HL-60/S4 (cell line): Measurements from ENCODE around the gene YBX2.

Source experiments
- in situ Hi-C: fragments of 300-500 bp; cut with MboI; formaldehyde crosslinking; loops from 2 replicates; pipeline ENCODE4 v1.14.3; 2022; ENCODE audit warnings: low sequenced_read_pairs

The YBX2 gene

GRCh38 chr17:7280519-7281073 lies 13.8 kb downstream of the YBX2 start:
- in situ Hi-C loops = no loop called here

DNA sequence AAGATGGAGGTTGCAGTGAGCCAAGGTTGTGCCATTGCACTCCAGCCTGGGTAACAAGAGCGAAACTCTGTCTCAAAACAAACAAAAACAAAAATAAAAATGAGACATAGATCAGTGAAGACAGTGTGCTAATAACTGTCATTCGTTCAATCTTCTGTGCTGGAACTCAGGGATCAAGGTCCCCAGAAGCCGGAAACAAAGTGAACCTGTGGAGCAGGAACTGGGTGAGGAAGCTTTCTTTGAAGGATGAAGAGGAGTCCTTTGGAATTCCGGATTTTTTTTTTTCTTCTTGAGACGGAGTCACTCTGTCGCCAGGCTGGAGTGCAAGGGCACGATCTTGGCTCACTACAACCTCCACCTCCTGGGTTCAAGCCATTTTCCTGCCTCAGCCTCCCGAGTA lies 15.0 kb downstream of the YBX2 start:
- in situ Hi-C loops = no loop called here

GRCh38 chr17:7266784-7267183 lies 27.7 kb downstream of the YBX2 start:
- in situ Hi-C loops = no loop called here

- in situ Hi-C loops = no loop called here
Observed at GRCh38 chr17:7263801-7264078, 30.7 kb downstream of the YBX2 start.

DNA sequence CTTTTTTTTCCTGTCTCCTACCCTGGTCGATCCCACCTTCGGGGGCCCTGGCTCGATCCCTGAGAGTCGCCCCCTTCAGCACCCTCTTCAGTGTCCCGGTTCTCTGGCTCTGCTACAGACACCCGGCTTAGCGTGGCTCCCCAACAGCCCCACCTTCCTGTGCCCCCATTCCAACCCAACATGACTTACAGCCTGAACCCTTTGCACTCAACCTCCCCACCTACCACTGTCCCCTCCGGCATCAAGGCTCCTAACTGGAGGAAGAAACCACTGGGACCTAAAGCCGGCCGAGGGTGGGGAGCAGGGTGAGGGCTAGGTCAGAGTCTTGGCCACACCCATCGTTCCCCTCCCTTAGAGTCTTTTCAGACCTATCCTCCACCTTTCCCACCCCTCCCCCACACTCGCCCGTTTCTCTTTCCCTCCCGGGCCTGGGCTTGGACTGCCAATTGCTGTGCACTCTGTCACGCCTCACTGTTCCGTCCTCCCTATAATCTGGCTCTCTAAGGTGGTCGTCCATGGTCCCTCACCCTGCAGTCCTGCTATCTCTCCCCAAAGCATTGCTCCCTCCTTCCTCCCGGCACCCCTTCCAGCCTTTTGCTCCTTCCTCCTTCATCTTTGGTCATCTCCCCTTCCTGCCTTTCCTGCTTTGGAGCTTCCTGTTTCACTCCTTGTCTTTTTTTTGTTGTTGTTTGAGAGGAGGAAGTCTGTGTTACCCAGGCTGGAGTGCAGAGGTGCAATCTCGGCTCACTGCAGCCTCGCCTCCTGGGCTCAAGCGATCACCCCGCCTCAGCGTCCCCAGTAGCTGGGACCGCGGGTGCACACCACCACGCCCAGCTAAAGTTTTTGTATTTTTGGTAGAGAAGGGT lies 31.3 kb downstream of the YBX2 start:
- in situ Hi-C loops = no loop called here

DNA sequence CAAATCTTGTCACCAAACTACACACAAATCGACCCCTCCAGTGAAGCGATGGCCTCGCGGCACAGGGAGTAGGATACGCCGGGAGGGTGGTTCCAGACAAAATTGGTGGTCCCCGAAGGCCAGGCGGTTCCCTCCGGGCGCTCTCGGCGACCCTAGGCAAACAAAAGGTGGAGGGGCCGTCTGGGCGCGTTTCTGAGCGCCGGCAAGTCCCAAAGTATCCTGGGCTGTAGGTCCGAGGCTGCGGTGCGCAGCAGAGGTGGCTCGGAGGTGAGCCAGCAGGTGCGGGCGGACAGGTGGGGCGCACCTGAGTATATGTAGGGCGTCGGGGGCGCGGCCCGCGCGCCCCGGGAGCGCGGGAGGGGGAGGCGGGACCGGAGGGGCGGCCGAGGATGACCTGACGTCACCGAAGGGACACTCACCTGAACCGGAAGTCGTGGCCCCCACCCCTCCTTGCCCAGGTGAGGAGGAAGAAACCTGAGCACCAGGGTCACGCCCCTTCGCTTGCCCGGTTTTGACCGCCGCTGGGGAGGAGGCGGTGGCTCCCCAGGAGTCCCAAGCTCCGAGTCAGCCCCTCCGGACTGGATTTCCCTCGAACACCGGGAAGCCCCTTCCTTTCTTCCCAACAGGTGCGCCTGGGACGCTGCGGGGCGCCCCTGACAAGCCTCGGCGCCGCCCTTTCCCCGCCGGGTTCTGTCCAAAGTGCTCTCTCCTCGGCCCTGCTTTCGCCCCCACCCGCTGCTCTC lies 32.1 kb downstream of the YBX2 start, which contains the start of gene CLDN7:
TSS of gene CLDN7 (minus strand) at position 287 of the 743 bp plus-strand sequence. CDS start 435 bp downstream, outside the sequence.
- in situ Hi-C loops = no loop called here

DNA sequence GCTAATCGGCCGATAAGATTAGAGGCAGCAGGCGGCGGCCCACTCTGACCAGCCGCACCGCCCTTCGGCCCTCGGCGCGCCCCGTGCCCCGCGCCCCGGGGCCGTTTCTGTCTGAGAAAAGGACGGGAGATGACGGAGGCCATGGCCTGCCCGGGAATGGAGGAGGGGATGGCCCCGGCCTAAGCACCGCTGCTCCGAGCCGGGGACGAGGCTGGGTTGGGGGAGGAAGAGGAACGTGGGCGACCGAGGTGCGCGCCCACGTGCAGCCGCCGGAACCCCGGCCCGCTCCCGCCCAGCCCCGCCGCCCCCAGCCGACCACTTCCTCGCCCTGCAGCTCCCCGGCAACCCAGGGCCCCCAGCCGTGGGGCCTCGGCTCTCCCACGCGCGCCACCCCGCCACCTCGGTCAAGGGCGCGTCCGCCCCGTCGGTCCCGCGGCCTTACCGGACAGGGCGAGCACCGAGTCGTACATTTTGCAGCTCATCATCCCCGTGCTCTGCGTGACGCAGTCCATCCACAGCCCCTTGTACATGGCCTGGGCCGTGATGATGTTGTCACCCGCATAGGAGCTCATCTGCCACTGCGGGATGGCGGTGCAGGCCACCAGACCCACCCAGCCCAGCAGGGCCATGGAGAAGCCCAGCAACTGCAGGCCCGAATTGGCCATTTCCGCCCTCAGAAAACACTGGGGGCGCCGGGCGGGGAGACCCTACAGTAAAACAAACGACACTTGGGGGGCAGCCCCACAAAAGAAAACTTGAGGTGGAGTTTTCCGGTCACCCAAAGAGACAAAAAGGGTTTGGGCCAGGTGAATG lies 32.9 kb downstream of the YBX2 start:
- in situ Hi-C loops = no loop called here

DNA sequence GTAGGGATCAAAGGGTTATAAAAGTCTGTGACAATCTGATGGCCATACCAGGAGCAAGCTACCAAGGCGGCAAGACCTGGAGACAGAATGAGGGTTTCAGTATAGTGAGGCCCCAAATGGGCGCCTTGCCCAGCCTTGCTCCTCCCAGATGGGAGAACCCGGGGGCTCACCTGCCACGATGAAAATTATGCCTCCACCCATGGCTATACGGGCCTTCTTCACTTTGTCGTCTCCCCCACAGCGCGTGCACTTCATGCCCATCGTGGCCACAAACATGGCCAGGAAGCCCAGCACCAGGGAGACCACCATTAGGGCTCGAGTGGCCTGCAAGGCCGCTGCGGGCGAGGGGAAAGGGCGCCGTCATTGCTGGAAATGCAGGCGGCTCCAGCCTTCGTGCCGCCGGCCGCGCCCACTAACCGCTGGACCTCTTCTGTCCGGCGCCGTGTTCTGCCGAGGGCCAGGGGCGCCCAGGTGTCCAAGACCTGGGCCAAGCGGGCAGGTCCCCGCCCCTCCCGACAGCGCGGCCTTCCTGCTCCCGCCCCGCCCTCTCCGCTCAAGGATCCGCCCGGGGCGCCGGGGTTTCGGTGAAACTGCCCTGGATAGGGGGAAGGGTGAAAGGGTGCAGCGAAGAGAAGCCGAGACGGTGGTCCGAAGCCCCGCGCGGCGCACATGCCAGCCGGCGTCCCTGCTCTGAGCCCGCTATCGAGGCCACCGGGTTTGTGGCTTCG lies 33.6 kb downstream of the YBX2 start:
- in situ Hi-C loops = no loop called here

DNA sequence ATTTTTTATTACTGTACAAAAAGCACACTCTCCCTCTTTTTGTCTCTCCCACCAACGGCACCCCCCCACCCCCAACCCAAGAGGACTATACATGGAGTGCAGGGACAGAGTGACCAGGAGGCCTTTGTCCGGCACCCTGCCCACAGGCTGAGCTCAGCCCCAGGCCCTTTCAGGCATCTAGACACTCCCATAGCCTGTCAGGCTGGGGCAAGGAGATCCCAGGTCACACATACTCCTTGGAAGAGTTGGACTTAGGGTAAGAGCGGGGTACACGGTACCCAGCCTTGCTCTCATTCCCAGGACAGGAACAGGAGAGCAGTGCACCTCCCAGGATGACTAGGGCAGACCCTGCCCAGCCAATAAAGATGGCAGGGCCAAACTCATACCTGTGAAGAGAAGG lies 34.3 kb downstream of the YBX2 start:
- in situ Hi-C loops = no loop called here

DNA sequence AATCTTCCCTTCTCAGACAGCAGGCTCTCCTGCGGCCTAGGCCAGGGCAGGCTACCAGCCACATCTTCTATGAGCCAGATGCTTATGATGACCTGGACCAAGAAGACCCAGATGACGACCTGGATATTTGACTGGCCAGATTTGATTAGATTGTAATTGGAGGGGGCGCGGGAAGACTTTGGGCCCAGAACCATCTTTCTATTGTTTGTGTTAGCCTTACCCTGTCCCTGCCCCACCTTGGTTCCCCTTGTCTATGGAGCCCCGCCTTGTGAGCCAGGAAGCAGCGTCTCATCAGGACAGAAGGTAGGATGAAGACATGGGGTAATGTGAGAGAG lies 34.9 kb downstream of the YBX2 start:
- in situ Hi-C loops = no loop called here

- in situ Hi-C loops = no loop called here
Observed at GRCh38 chr17:7258731-7259554, 35.5 kb downstream of the YBX2 start.

DNA sequence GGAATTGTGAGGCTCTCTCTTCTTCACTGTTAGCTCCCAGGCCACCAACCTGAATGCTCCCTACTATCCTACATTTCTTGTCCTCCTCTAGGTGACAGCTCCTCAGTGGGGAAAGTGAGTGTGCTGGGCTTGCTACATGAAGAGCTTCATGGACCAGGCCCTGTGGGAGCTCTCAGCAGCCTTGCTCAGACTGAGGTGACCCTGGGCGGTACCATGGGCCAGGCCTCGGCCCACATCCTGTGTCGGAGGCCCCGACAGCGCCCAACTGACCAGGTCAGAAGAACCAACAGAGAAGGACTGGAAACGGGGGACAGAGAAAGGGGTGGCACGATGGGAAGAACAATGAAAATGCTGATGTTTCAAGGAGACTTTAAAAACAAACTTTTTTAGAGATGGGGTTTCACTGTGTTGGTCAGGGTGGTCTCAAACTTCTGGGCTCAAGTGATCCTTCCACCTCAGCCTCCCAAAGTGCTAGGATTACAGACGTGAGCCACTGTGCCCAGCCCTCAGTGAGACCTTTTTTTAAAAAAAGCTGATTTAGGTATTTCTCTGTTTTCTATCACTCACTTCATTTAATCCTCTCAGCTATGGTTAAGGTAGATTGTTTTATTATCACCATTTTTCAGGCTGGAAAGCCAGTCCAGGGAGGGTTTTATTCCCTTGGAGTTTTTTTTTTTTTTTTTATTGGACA lies 37.5 kb downstream of the YBX2 start:
- in situ Hi-C loops = no loop called here

- in situ Hi-C loops = no loop called here
Observed at GRCh38 chr17:7254511-7254910, 39.9 kb downstream of the YBX2 start.

- in situ Hi-C loops = no loop called here
Observed at GRCh38 chr17:7253082-7253481, 41.4 kb downstream of the YBX2 start.

DNA sequence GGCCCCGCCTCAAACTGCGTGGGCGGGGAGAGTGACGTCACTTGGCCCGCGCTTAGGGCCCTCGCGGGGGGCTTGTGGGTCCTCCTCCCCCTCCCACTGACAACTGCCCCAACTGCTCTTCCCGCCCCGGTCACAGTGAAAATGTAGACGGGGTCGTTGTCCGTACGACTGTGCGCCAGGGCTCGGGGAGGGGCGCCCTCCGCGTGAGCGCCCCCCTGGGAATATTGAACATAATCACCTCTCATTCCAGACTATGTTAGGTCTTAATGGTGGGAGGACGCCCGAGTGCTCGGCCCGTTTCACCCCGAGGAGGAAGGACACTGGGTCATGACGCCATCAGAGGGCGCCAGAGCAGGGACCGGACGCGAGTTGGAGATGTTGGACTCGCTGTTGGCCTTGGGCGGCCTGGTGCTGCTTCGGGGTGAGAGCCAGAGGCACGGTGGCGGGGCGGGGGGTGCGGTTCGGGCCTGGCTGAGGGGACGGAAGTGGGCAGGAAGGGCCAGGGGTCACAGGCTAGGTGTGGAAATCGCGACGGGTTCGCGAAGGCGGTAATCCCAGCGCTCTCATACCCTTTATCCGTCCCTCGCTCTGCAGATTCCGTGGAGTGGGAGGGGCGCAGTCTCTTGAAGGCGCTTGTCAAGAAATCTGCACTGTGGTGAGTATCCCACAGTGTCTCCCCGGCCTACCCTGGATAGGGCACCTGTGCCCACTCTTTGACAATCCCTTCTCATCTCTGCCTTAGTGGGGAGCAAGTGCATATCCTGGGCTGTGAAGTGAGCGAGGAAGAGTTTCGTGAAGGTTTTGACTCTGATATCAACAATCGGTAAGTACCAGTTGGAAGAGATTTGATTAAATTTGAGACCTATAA lies 42.0 kb downstream of the YBX2 start, which contains the start of gene ELP5:
TSS of gene ELP5 (plus strand) at position 40 of the 868 bp plus-strand sequence. CDS start at position 376, 336 bp downstream.
- in situ Hi-C loops = no loop called here

DNA sequence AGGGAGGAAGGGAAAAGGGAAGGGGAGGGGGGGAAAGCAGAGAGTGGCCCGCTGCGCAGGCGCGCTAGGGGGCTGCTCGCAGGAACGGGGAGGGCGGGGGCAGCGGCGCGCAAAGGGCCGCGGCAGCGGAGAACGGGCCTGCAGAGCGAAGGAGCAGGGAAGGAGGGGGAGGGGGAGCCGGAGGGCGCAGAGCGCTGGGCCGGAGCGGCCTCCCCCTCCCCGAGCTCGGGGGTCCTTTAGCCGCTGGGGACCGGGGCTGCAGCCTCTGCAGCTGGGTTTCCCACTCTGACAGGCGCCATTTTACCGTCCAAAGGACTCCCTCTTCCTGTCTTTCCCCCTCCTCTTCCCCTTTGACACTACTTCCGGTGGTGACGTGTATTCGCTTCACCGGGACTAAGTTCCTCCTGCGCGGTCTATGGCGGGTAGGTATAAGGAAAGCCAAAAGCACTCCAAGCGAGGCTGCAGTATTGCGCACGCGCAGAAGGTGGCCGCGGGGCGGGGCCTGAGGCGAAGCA lies 42.7 kb downstream of the YBX2 start, which contains the start of gene CTDNEP1:
TSS of gene CTDNEP1 (minus strand) at position 74 of the 515 bp plus-strand sequence. CDS start 438 bp downstream, outside the sequence.
- in situ Hi-C loops = no loop called here

DNA sequence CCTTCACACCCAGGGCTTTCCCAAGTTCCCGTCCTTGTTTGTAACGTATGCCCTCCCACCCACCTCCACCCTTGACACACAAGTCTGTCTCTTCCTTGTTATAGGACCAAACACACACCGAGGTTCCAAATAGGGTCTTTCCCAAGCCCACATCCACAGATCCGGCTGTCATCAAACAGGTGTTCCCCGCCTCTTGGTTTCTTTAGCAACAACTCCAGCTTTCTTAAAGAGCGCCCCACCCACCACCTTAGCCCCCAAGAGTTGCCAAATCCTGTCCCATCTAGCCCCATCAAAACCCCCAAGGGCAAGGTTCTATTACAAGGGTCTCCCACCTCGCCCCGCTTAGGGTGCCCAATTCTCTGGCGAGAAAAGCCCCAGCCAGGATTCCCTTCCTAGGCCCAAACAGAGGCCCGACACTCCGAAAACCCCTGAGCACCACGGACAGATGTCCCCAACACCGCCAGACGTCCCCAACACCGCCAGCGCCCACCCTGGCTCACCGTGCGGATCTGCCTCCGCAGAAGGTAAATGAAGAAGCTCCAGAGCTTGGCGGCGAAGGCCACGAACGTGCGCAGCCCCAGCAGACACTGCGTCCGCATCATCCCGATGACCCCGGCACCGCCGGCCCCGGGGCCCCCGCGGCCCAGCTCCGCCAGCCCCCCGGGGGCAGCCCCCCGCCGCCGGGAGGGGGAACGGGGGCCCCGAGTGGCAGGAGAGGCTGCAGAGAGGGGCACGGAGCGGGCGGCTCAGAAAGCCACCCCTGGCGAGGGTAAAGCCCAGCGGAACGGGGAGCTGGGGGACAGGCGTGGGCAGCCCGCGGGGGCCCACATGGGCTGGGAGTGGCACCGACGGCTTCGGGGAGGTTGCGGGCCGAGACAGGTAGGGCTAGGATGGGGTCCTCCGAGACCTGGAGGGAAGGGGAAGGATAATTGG lies 43.5 kb downstream of the YBX2 start:
- in situ Hi-C loops = no loop called here
